SH-SY5Y (cell line): ENCODE data around the gene SYT2.

Experiments
- GATA2 ChIP-seq: IDR thresholded peaks from 2 replicates; pipeline ENCODE4 v1.6.1; 2011; ENCODE audit warnings: mild to moderate bottlenecking, low read depth, low read length
- GATA3 ChIP-seq: IDR thresholded peaks from 2 replicates; pipeline ENCODE4 v1.6.1; 2011; ENCODE audit warnings: low read depth, mild to moderate bottlenecking, low read length, moderate library complexity

DNA sequence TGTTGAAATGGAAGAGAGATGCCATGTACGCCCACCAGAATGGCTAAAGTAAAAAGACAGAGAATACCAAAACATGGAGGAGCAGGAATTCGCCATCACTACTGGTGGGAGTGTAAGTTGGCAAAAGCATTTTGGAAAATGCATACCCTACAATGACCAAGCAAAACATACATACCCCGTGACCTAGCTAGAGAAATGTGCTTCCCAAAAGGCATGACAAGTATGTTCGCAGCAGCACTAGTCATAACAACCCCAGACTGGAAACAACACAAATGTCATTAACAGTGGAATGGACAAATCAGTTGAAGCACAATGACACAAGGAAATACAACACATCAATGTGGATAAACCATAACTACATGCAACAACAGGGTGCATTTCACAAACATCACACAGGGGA lies 27.2 kb downstream of the SYT2 start:
- no peak for TF ChIP-seq GATA2
- TF ChIP-seq GATA3: no peak
